GM18909 (cell line): ENCODE measurements around the gene DLG1.
"Not testable (repeated sequence)": the region's sequence is repeated elsewhere in the genome, so short reads cannot be mapped to it uniquely, and the experiment has no call there.

Experiments
- ATAC-seq: cut with Tn5 transposase; IDR thresholded peaks from one replicate; pipeline ENCODE4 v1.9.1; 2021; ENCODE audit warnings: mild to moderate bottlenecking; ENCODE audit not compliant: unreplicated experiment, poor library complexity

The DLG1 gene

DNA sequence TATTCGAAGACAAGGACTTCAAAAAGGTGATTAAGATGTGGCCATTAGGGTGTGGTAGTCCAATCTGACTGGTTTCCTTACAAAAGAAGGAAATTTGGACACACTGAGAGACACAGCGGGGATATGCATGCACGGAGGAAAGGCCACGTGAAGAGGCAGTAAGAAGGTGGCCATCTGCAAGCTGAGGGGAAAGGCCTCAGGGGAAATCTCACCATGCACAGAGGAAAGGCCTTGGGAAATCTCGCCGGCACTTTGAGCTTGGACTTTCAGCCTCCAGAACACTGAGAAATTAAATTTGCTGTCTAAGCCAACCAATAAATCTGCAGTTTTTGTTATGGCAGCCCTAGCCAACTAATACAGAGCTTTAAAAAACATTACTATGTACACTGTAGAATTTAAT, 78.8 kb downstream of the DLG1 start:
- ATAC-seq, result no peak

GRCh38 chr3:197218210-197218609, 80.2 kb downstream of the DLG1 start:
- ATAC-seq, result no peak

- ATAC-seq, result no peak
These were observed 81.5 kb downstream of the DLG1 start for GRCh38 chr3:197216914-197217313.

DNA sequence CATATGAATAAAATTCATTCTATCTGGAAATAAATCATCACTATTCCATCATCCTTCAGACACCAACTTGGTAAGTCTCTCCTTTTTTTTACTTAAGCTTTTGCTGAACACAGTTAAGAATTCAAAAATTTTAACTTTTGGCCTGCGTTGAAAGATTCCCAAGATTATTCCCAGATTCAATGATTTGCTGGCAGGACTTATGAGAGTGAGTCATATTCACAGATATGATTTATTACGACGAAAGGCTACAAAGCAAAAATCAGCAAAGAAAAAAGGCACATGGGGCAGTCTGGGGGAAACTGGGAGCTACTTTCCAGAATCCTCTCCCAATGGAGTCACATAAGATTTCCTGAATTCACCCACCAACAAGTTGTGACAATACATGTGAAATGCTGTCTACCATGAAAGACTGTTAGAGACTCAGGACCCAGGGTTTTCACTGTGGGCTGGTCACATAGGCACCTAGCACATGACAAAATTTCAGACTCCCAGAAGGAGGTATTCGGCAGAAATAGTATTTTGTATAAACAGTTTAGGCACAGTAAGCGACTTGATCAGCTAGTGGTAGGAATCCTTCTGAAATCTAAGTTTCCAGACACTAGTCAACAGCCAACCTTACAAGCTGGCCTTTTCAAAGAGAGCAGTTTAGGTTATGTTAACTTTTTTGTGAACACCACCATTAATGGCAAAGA, 82.1 kb downstream of the DLG1 start:
- no peak for ATAC-seq

DNA sequence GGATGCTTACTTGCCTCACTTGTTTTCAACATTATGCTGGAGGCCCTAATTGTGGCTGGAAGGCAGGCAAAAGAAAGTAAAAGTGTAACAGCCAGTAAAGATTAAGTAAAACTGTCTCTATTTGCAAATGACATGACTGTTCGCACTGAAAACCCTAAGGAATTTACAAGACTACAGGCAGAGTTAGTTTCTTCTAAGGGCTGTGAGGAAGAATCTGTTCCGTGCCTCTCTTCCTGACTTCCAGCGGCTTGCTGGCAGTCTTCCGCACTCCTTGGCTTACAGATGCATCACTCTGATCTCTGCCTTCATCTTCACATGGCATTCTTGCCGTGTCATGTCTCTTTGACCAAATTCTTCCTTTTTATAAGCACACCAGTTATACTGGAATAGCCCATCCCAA, 86.1 kb downstream of the DLG1 start:
- no peak for ATAC-seq

GRCh38 chr3:197211698-197212097, 86.7 kb downstream of the DLG1 start:
- not testable (repeated sequence) for ATAC-seq

GRCh38 chr3:197209366-197210260, 88.8 kb downstream of the DLG1 start:
- no peak for ATAC-seq

DNA sequence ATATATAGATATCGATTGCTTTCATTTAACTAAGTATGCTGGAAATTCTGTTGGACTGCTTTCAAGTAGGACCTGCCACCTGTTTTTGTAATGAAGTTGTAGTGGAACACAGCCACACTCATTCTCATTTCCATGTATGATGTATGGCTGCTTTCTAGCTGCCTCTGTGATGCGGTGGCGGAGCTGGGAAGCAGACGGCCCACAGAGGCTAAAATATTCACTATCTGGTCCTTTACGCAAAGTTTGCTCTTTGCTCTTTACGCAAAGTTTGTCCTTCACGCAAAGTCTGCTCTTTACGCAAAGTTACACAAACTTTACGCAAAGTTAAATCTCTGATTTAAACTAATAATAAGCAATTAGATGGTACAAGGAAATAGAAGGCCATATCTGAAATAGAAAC, 91.5 kb downstream of the DLG1 start:
- ATAC-seq, result no peak

- ATAC-seq, result no peak
These were observed 92.7 kb downstream of the DLG1 start for GRCh38 chr3:197205675-197206074.

DNA sequence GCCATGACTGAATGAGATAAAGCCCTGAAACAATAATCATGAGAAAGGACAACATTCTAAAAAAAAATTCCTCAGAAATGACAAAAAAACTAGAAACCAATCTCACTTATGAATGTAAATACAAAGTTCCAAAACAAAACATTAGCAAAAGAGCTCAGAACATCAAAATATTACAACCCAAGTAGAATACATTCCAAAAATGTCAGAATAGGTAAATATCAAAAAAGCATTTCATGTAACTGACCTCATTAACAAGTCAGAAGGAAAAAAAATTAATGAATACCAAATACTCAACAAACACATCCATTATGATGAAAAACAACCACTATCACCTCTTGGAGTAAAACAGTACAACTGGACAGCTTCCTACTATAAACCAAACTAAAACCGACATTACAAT, 93.1 kb downstream of the DLG1 start:
- ATAC-seq, result no peak

DNA sequence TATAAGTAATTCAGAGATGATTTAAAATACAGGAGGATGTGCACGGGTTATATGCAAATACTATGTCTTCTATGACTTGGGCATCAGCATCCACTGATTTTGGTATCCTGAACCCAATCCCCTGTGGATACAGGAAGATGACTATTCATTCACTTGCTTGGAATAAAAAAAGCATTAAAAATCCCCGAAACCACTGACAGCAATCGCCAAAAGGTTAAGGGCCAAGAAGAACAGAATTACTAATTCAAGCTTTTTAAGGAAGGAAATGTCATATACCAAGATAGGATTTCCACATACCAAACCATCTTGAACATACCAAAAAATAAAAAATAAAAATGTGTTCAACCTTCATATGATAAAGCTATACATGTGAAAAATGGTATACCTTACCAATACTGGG, 93.7 kb downstream of the DLG1 start:
- no peak for ATAC-seq

DNA sequence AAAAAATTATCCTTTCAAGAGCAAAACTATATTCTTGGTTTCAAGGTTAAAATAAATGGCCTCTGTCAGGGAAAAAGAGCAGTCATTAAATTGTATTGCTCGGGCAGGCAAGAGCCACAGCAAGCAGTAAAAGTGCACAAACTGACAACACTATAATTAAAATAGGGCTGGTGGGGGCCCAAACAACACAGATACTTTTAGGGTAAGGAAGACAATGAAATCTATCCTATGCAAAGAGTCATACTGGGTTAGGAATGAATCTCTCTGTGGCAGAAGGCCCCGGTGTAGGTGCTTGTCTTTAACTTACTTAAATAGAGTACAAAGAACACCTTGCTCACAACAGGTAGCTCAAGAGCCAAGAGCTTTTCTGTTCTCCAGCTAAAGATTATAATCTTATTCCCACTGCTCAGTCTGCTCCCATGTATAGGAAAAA, 94.7 kb downstream of the DLG1 start:
- no peak for ATAC-seq

DNA sequence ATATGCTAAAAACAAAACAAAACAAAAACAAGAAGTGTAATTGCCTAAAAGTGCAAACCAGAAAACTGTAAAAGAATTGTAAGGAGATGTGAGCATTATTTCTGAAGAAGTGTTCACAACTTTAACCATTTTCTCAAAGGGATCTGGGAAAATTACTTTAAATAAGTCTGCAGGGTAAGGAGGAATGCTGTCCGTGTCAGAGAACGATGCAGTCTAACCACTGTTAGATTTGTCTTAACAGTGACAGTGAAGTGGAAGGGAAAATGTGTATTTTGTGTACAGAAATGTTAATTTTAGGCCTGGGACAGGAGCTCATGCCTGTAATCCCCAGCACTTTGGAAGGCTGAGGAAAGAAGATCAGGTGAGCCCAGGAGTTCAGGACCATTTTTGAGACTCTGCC, 95.7 kb downstream of the DLG1 start:
- no peak for ATAC-seq

GRCh38 chr3:197201791-197202452, 96.5 kb downstream of the DLG1 start:
- no peak for ATAC-seq

GRCh38 chr3:197200856-197201255, 97.6 kb downstream of the DLG1 start:
- not testable (repeated sequence) for ATAC-seq

GRCh38 chr3:197197334-197197733, 101.1 kb downstream of the DLG1 start:
- no peak for ATAC-seq

DNA sequence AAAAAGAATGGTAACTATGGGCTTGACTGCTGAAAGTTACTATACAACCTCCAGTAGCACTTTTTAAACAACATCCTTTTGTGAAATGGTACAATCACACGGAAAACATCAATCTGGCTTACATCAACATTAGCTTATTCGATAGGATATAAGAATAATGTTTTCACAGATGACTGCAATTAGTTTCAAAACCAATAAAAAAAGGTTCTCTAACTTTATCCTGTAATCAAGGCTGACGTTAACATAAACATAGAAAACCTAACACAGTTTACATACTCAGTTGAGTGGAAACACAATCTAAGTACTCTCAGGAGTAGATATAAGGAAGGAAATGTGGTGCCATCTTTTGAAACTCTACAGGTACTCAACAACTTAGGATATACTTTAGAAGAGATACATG, 102.2 kb downstream of the DLG1 start:
- ATAC-seq, result no peak

GRCh38 chr3:197195326-197195725, 103.1 kb downstream of the DLG1 start:
- no peak for ATAC-seq

DNA sequence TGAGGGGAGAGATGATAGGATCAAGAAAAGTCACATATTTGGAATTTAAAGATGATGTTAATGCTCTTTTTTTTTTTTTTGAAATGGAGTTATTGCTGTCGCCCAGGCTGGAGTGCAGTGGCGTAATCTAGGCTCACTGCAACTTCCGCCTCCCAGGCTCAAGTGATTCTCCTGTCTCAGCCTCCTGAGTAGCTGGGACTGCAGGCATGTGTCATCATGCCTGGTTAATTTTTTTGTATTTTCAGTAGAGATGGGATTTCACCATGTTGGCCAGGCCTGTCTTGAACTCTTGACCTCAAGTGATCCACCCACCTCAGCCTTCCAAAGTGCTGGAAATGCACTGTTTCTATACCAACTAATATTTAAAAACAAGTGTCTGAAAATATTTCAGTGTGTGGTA, 104.7 kb downstream of the DLG1 start:
- not testable (repeated sequence) for ATAC-seq

DNA sequence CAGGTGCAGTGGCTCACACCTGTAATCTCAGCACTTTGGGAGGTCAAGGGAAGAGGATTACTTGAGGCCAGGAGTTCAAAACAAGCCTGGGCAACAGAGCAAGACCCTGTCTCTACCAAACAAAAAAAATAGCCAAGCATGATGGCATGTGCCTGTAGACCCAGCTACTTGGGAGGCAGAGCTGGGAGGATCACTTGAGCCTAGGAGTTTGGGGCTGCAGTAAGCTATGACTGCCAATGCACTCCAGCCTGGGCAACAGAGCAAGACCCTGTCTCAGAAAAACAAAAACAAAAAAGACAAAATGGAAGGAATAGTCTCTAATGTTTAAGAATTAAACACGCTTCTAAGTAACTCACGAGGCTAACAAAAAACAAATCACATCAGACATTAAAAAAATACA, 106.5 kb downstream of the DLG1 start:
- no peak for ATAC-seq

DNA sequence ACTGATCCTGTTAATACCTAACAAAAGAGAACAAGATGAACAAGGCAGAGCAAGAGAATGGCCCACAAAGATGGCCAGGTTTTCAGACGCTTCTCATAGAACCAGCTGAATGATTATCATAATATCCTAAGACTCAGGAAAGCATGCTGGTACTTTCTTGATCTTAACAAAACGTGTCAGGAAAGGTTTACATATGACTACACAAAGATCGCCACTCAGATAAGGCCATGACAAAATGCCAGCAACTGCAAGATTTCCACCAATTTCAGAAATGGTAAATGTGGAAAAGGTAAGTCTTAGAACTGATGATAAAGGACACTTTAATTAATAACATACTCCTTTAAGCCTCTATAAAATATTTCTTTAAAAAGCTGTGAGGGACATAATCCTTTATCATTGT, 108.8 kb downstream of the DLG1 start:
- ATAC-seq, result no peak
